Measurements from ENCODE around the gene KBTBD12. TPM values are rescaled to one million over a fixed set of nuclear protein-coding genes. Genes with fewer than 3 reads are reported as not detected.

KBTBD12 gene
- total and polyA plus RNA-seq, 10 of the 15 experiments (the other 5 are each of a cell fraction or from before 2014, with no cell fraction given) = 0.01 to 0.11 TPM; not detected in 8

DNA sequence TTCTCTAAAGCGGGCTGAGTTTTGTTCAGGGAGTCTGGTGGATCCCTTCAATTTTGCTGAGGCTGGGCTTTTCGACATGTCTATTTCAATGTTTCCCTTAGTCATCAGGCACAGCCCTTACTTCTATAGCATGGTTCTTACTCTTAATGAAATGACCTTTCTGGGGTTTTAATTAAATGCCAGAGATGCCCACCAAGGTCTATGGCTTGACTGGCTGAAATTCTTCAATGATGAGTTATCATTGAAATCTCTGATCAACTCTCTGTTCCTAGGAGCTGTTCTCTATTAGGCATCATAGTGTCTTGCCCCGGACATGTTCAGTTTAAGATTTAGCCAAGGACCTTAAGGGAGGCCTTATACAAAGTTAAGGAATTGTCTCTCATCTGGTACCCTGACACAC lies 33.4 kb upstream of the KBTBD12 start:
- intact Hi-C loops (cut with micrococcal nuclease; ENCODE audit: unreplicated experiment) = no loop called here
- Histone ChIP-seq H3K4me3 (no peak overlapping the region), H4K20me1 (ENCODE audit: control insufficient read depth, insufficient read depth) (no peaks in the 10 kb centered on the region), H3K36me3 (ENCODE audit: control insufficient read depth in 2 of 2, insufficient read depth in 2 of 2, low read length in 1 of 2) (no peaks in the 10 kb centered on the region), H3K27ac (ENCODE audit: control insufficient read depth, insufficient read depth) (no peak overlapping the region), H3K9me3 (replicated peaks; ENCODE audit: control insufficient read depth, insufficient read depth, low read length) (no peaks in the 10 kb centered on the region), H3K9ac (ENCODE audit: control insufficient read depth, insufficient read depth, low read length) (no peak overlapping the region), H3K4me2 (ENCODE audit: control insufficient read depth, insufficient read depth) (no peak overlapping the region), H3K79me2 (ENCODE audit: control insufficient read depth, insufficient read depth, low read length) (no peaks in the 10 kb centered on the region), H3K27me3 (replicated peaks in 1 of 2; ENCODE audit: control insufficient read depth in 2 of 2, insufficient read depth in 2 of 2, low read length in 1 of 2) (no peaks in the 10 kb centered on the region), H3K4me1 (ENCODE audit: control insufficient read depth, insufficient read depth, low read length) (no peaks in the 10 kb centered on the region), H2AFZ (ENCODE audit: control insufficient read depth, low read depth, low read length) (no peak overlapping the region)
- SMC1A ChIA-PET (ENCODE audit: uncharacterized antibody, unreplicated experiment) = no interaction called here
- POLR2A ChIA-PET = no interaction called here
- ATAC-seq = no peak
- no peak for DNase-seq (ENCODE audit: low read depth, low spot score)
- FAIRE-seq = no peak
- BruUV-seq (replicated peaks) = no TSS peak
- RAD21 ChIA-PET (ENCODE audit: unreplicated experiment) = no interaction called here
- WGBS (ENCODE audit: insufficient coverage, insufficient replicate concordance, low lambda C conversion rate, missing lambda C conversion rate) = 91% methylated on average over 3 of the region's 3 CpGs
- TF ChIP-seq NFYB (IDR thresholded peaks at IDR 0.05; ENCODE audit: insufficient read depth, low read depth, low read length) = no peak
- no peak for TF ChIP-seq HDAC6 (IDR thresholded peaks at IDR 0.05; ENCODE audit: unreplicated experiment)
- TF ChIP-seq SRF (IDR thresholded peaks at IDR 0.05; ENCODE audit: low read depth in 2 of 2, low read length in 2 of 2) = no peak
- TF ChIP-seq MEF2A (IDR thresholded peaks at IDR 0.05; ENCODE audit: insufficient read depth, low read depth, low read length) = no peak
- TF ChIP-seq, protein P1, sequence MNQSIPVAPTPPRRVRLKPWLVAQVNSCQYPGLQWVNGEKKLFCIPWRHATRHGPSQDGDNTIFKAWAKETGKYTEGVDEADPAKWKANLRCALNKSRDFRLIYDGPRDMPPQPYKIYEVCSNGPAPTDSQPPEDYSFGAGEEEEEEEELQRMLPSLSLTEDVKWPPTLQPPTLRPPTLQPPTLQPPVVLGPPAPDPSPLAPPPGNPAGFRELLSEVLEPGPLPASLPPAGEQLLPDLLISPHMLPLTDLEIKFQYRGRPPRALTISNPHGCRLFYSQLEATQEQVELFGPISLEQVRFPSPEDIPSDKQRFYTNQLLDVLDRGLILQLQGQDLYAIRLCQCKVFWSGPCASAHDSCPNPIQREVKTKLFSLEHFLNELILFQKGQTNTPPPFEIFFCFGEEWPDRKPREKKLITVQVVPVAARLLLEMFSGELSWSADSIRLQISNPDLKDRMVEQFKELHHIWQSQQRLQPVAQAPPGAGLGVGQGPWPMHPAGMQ (IDR thresholded peaks at IDR 0.05; ENCODE audit: borderline replicate concordance) = no peak
- no peak for TF ChIP-seq CREM (IDR thresholded peaks at IDR 0.05; ENCODE audit: low read depth)
- TF ChIP-seq STAT1 (conservative IDR thresholded peaks at IDR 0.05) = no peak
- no peak for TF ChIP-seq JUND (IDR thresholded peaks at IDR 0.05; ENCODE audit: low read depth, low read length)
- TF ChIP-seq, protein P2, sequence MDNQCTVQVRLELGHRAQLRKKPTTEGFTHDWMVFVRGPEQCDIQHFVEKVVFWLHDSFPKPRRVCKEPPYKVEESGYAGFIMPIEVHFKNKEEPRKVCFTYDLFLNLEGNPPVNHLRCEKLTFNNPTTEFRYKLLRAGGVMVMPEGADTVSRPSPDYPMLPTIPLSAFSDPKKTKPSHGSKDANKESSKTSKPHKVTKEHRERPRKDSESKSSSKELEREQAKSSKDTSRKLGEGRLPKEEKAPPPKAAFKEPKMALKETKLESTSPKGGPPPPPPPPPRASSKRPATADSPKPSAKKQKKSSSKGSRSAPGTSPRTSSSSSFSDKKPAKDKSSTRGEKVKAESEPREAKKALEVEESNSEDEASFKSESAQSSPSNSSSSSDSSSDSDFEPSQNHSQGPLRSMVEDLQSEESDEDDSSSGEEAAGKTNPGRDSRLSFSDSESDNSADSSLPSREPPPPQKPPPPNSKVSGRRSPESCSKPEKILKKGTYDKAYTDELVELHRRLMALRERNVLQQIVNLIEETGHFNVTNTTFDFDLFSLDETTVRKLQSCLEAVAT (IDR thresholded peaks at IDR 0.05) = no peak
- CTCF ChIA-PET = interaction anchor here (0.5 kb wide), 1 partner anchor 820 kb away, joined by 3 read pairs; no protein-coding TSS in a partner anchor
- in situ Hi-C loops (cut with MboI) = no loop called here

All from GM12878 (cell line).